NCI-H82 (cell line): ENCODE data around the gene ESRP2.
A peak's percentile ranks its signal among the peaks of the same experiment; 100 is the strongest.

Source experiments
- DNase-seq: peaks from one replicate; lab custom pipeline; 2025; lab: John Stamatoyannopoulos, UW

ESRP2 gene

GRCh38 chr16:68237243-68238028 lies 1.5 kb upstream of the ESRP2 start:
- peak; percentile 98 for DNase-seq

DNA sequence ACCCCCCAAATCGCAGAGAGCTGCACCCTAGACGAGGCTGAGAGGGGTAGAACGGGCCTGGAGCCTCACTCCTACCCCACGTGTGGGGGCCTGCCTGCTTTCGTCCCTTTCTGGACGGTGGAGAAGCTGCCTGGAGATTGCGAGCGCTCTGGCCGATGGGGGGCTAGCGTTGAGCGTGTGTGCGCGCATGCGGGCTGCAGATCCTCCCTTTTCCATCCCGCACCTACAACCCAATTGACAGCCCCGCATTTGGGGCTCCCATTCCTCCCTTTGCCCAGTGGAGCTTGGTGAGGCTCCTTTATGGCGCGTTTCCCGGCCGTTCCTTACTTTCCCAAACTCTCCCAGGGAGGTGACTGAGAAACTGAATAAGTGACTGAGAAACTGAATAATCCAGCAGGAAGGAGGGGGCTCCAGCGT lies 907 bp upstream of the ESRP2 start:
- DNase-seq, result no peak

DNA sequence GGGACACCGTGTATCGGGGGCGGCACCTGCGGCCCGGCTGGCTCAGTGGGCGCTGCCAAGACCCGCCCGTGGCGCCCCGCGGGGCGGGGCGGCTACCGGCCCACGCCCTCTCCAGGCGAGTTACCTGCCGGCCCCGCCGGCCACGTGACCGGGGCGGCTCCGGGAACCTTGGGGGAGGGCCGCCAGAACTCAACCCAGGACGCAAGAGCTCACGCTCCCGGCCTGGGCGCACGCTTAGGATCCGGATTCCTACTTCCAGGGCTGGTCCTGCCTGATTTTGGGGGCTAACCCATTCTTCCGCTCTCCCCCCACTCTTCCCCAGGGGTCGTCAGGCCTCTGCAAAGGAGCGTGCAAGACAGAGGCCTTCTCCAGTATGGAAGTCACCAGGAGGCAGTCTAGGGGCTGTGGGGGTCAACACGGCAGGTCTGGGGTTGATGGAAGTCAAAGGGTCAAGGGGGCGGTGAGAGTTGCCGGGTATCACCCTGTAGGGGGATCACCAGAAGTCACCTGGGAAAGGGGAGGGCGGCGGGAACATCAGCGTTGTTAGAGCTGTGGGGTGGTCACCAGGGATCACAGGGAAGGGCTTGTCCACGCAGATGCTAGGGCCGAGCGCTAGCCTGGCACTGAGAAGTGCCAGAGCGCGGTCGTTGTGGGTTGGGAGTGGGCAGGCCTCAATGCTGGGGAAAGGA lies 354 bp upstream of the ESRP2 start:
- DNase-seq, result no peak

DNA sequence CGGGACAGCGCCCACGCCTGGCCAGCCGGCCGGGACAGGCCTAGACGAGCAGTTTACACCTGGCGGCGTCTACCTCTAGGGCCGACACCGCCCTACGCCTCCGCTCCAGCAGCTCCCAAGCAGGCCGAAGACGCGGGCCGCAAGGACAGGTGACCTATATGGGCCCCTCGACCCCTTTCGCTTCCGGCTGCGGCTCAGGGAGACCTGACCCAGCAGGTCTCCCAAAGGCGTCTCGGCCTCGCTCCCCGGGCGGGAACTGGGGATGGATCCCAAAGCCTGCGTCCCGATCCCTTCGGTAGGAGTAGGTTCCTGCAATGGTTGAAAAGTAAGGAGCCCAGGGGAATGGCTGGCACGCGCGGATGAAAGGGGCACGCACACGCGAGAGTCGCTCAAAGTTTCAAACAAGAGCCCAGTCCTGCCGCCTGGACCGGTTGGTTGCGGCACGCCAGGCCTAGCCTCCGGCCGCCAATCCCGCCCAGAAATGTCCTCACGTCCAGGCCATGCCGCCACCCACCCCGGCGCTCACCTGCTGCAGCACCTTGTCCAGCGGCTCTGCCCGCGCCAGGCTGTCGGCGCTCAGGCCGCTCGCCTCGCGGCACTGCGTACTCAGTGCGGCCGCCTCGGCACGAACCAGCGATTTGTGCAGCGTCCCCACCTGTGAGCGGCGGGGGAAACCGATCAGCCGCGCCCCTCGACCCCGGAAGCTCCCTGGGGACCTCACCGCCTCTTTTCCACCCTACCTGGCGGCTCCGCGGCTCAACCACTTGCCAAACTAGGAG lies 630 bp downstream of the ESRP2 start:
- DNase-seq, result peak; percentile 11

GRCh38 chr16:68234188-68235107 lies 1.5 kb downstream of the ESRP2 start:
- DNase-seq, result peak; percentile 14

DNA sequence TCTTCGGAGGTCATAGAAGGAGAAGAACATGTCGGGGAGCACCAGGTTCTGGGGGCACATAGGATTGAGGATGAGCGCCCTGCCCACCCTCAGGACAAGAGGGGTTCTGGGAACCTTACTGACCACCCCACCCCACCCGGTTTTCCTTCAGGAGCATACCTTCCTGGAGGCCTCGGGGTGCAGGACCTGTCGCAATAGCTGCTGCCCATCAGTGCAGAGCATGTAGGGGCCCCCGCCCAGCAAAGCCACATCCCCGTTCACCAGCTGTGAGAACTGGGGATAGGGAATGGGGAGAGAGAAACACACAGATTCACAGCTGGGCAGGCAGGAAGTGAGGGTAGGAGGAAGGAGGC lies 2.1 kb downstream of the ESRP2 start:
- no peak for DNase-seq

DNA sequence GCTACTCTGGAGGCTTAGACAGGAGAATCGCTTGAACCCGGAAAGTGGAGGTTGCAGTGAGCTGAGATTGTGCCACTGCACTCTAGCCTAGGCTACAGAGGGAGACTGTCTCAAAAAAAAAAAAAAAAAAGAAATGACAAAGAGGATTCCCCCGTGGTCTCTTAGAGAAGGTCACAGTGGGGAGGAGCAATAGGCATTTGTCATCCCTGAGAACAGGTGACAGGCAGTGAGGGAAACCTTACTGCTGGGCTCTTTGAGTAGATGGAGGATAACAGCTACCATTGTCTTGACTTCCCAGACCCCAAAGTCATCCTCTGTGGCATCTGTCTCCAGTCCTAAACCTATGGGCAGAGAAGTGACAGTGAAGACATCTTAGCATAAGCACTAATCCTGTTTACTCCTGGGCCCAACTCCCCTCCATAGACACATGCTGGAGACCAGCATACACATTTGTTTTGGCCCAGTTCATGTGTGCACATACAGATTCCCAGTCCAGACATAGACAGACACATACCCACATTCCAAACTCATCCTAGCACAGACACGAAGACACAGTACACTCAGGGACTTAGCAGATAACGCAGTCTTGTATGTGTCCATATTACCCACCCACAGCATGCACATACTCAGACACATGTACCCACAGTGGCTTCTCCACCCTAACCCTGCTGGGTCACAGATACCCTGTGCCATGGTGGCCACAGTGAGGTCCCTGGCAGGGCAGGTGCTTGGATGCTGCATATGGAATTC lies 2.7 kb downstream of the ESRP2 start:
- peak; percentile 64 for DNase-seq

DNA sequence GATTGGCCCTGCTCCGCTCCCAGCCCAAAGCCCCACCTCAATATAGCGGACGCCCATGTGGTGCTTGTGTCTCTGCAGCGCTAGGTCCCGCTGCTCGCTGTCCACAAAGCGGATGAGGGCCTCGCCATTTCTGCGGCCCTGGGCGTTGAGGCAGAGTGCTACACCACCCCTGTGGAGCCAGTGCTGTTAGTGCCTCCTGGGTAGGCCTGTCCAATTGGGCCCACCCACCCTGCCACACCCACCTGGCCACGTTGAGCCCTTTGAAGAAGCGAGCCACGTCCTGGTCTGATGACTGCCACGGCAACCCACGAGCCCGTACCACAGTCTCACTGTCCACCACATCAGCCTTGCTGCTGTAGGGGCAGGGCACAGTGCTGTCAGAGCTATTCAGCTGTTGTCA lies 3.6 kb downstream of the ESRP2 start:
- no peak for DNase-seq

GRCh38 chr16:68231384-68232136 lies 4.4 kb downstream of the ESRP2 start:
- no peak for DNase-seq

- no peak for DNase-seq
These were observed 5.0 kb downstream of the ESRP2 start for GRCh38 chr16:68230956-68231355.

GRCh38 chr16:68230176-68230571 lies 5.8 kb downstream of the ESRP2 start:
- no peak for DNase-seq

GRCh38 chr16:68229431-68230175 lies 6.3 kb downstream of the ESRP2 start:
- DNase-seq, result peak; percentile 73

DNA sequence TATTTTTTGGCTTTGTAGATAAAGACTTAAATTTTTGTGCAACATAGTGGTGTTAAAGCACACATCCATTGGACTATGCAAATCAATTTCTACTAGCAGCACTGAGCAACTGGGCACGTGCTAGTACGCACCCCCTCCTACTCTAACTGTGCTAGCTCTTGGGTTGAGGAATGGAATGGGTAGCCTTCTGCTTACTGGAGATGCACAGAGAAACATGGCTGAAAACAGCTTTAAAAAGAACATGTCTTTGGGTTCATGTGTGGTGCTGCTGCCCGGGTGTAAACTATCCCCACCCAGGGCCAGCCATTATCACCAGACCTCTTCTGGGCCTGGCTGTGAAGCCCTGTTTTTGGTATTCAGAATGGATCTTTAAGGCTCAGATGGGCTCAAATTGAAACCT lies 7.3 kb downstream of the ESRP2 start:
- no peak for DNase-seq

DNA sequence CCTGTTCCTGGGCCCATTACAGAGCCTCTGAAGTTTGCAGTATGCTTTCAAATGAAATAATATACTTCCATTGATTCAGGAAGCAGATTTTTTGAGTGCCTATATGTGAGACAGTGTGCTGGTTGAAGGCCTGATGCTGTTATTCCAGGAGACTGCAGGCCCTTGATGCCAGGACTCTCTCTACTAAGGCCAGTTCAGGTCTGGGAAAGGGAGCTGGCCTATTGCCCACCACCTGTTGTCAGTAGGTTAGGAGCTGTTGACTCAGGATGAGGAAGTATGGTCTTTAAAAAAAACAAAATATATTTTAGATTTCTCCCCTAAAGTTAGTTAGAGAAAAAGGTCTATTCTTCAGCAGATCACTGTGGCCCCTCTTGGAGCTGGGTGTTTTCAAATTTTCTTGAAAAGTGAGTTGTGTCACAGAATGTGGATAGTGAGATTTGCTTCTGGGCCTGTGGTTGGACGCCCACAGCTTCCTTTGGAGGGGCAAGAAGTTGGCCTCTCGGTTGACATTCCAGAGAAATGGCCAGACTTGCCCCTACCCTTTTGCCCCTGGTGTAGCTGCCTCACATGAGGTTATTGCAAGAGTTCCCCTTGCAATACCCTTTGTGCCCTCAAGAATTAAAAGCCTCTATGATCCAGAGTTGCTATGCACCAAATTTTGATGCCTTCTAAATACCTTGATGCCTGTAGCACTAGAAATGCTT lies 7.9 kb downstream of the ESRP2 start:
- no peak for DNase-seq

DNA sequence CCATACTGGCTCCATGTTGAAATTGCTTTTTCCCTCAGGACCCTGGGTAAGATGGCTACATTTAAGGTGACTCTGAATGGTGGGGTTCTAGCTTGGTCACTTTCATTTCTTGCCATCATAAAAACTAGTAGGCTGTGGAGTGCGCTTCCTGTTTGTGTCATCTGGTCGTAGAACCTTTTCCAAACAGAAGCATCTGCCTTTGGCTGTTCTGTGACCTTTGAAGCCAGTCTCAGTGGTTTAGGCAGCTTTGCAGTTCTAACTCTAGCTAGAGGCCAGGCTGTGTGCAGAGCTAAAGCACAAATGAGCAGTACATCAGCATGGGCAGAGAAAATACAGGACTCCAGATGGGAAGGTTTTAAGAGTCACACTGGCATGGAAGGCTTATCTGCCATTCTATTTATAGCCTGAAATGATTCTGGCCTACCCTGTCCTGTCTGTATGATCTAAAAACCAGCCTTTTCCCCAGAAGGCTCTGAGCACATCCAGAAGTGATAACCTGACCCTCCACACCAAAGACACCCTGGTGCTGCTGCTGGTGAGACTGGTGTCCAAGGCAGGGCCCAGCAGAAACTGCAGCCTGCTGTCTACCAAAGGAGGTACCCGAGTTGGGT lies 8.6 kb downstream of the ESRP2 start:
- DNase-seq, result peak; percentile 35

GRCh38 chr16:68226116-68226515 lies 9.8 kb downstream of the ESRP2 start:
- DNase-seq, result no peak

DNA sequence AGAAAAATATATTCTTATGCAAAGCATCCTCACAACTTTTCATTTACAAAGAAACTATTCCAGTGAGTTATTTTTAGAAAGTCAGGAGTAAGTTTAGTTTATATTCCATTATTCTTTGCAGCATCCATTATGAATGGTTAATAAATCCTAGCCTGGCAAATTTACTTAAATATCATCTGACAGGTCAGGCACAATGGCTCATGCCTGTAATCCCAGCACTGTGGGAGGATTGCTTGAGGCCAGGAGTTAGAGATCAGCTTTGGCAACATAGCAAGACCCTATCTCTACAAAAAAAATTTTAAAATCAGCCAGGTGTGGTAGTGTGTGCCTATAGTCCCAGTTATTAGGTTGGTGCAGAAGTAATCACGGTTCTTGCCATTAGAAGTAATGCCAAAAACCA lies 12.9 kb downstream of the ESRP2 start:
- no peak for DNase-seq

DNA sequence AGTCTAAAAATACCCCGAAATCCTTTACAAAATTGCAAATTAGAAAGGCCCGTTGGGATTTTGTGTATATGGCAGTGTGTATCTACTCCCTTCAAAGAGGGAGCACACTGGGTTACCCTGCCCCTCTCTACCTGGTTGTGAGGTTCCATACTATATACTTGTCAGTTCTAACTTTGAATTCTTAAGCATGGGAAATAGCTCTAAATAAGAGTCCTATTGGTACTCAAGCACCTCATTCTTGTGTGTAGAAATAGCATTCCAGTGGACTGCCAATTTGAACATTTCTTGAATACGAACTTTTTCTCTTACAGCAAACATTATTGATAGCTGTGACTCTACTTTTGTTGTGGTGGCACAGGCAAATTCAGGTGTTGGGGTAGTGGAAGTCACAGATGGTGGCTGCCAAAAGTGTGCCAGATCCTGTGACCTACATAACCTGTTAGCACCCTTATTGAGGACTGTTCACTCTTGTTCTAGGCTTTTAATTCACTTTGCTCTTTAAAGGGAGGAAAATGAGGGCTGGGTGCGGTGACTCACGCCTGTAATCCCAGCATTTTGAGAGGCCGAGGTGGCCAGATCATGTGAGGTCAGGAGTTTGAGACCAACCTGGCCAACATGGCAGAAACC lies 16.1 kb downstream of the ESRP2 start:
- DNase-seq, result no peak
